LNCAP (cell line): Measurements from ENCODE around the gene NKD2.

Experiments used
- CTCF ChIP-seq: fragments of 450-650 bp; IDR thresholded peaks from 2 replicates; pipeline ENCODE4 v1.5.1; 2017; ENCODE audit warnings: mild to moderate bottlenecking

The NKD2 gene

DNA sequence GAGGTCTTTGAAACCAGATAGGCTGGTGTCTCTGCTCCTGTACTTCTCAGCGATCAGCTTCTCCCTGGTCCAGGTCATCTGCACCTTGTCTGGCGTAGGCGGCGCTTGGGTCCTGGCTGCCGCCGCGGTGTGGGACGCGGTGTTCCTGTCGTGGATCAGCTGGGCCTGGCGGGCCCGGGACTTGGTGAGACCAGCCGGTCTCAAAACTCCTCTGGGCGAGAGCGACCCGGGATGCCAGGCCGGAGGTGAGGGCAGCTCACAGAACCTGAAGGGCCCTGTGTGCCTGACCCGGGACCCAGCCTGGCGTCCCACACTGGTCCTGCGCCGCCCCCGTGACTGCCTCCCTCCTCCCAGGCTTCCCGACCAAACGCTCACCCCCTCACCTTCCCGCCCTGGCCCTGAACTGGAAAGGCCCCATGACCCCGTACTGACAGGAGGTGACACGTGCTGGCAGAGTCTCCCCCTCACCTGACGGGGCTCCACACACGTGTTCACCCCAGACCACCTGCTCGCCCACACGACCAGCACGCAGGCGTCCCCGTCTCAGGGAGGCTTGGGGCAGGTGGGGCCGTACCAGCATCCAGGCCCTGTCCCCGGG, 49.0 kb downstream of the NKD2 start:
- TF ChIP-seq CTCF, result no peak

DNA sequence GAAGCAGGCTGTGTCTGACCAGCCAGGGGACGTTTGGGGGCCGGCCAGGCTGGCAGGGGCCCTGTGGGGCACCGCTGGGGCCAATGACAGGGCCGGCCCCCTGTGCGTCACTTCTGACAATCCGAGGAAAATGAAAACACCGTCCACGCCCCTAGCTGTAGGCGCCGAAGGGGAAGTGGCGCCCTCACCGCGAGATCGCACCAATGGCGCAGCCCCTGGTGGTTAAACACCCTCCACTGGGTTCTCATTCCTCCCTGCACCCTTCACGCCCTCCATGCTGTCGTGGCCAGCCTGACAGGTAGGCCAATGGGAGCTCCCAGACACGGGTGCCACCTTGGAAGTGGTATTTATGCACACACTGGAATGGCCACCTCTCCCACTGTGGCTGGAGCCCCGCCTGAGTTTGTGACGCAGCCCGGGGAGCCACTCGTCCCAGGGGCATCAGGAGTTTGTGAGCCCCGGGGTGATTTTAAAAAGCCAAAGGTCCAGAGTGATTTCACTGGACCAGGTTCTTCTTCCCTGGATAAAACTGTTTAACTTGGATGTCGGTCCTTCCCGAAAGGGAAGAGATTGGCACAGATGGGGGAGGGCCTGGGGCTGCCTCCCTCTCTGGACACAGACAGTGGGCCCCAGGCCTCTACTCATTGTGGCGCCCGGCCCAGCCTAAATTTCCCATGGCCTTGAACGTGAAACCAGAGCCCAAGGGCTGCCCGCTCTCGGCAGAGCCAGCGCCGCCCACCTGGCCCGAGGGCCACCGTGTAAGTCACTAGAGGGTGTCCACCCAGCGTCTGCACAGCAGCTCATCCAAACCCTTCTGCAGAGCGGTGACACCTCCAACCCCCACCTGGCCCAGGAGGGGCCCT, 49.7 kb downstream of the NKD2 start:
- TF ChIP-seq CTCF, result no peak

- no peak for TF ChIP-seq CTCF
Observed at GRCh38 chr5:1058988-1059883, 50.6 kb downstream of the NKD2 start.

DNA sequence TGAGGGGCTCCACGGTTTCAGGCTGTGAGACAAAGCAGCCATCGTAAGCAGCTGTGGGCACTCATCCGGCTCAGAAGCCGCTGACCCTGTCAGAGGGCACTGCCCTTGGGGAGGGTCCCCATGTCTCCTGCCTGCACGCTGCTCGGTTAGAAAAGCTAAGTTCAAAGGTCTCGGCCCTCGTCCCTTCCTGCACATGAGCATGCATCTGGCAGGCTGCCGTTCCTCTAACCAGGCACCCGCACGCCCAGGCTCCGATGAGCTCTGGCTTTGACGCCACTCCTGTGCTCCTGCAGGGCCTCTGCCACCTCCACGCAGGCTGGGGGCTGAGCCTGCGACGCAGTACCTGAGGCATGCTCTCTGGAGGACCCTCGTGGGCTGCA, 51.3 kb downstream of the NKD2 start:
- no peak for TF ChIP-seq CTCF

DNA sequence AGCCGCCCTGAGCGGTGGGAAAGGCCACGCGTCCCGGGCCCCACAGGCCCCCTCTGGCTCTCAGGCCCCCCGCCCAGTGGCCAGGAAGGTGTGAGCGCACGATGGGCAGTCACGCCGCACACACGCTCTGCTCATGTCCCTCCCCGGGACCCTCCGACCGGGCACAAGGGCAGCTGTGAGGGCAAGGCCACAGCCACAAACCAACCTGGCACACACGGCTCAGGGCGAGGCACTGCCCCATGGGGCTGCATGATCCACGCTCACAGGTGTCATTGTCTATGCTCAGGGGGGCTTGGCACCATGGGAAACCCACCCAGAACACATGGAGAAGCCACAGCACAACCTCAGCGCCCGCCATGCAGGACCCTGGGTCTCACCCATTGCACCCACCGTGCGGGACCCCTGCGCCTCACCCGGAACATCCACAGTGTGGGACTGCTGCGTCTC, 52.0 kb downstream of the NKD2 start:
- no peak for TF ChIP-seq CTCF

DNA sequence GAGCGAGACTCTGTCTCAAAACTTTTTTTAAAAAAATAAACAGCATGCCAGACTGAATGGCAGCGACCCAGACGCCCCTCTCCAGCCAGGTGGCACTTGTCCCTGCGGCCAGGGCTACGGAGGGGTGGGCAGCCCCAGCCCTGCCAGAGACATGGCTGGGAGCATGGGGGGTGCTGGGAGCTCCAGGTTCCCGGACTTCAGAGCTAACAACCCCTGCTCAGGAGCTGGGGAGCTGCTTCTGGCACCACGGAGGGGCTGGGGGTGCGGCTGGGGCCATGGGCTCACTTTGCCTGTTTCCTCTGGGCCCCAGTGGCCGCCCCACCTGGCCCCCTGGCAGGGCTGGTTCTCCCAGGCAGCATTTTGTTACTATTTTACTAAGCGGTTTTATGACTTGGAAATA, 53.3 kb downstream of the NKD2 start:
- TF ChIP-seq CTCF, result no peak

GRCh38 chr5:1062761-1063568, 54.4 kb downstream of the NKD2 start:
- no peak for TF ChIP-seq CTCF
